ENCODE data around the gene CPLANE1. TPM values are rescaled to one million over a fixed set of nuclear protein-coding genes. Genes with fewer than 3 reads are reported as not detected.
"Not testable (repeated sequence)": the region's sequence is repeated elsewhere in the genome, so short reads cannot be mapped to it uniquely, and the experiment has no call there.

CPLANE1 gene
- total RNA-seq, 1 donor from 2014 or later = 7.7 TPM

GRCh38 chr5:37109338-37109737 lies 139.8 kb downstream of the CPLANE1 start:
- intact Hi-C loops (cut with micrococcal nuclease) = no loop called here
- Mint-ChIP-seq H3K9me3 (peaks cover 19% of the 10 kb centered on the region), H3K4me1 (ENCODE audit: low read depth) (peaks cover 37% of the 10 kb centered on the region), H3K27me3 (ENCODE audit: low read depth) (no peaks in the 10 kb centered on the region), H3K36me3 (ENCODE audit: low read depth) (peaks cover 58% of the 10 kb centered on the region), H3K27ac (no peak overlapping the region), H3K4me3 (ENCODE audit: low read depth) (no peak overlapping the region)
- no peak for DNase-seq (ENCODE audit: low spot score)

- Mint-ChIP-seq H3K9me3 (peaks cover 51% of the 10 kb centered on the region), H3K36me3 (ENCODE audit: low read depth) (peaks cover 78% of the 10 kb centered on the region), H3K4me1 (ENCODE audit: low read depth) (peaks cover 20% of the 10 kb centered on the region), H3K4me3 (ENCODE audit: low read depth) (no peak overlapping the region), H3K27ac (no peak overlapping the region), H3K27me3 (ENCODE audit: low read depth) (no peaks in the 10 kb centered on the region)
- intact Hi-C loops (cut with micrococcal nuclease) = no loop called here
- DNase-seq (ENCODE audit: low spot score) = no peak
Measured at GRCh38 chr5:37103302-37103701, 145.9 kb downstream of the CPLANE1 start.

- H3K27me3 Mint-ChIP-seq (ENCODE audit: low read depth); intact Hi-C loops (cut with micrococcal nuclease); DNase-seq (ENCODE audit: low spot score); H3K4me3 Mint-ChIP-seq (ENCODE audit: low read depth); H3K27ac Mint-ChIP-seq: not testable (repeated sequence)
- peaks cover 25% of the 10 kb centered on the region for H3K4me1 Mint-ChIP-seq (ENCODE audit: low read depth)
- H3K9me3 Mint-ChIP-seq = peaks cover 75% of the 10 kb centered on the region
- peaks cover 77% of the 10 kb centered on the region for H3K36me3 Mint-ChIP-seq (ENCODE audit: low read depth)
Measured at GRCh38 chr5:37099267-37099666, 149.9 kb downstream of the CPLANE1 start.

GRCh38 chr5:37093795-37094194 lies 155.4 kb downstream of the CPLANE1 start:
- H3K4me1 Mint-ChIP-seq (ENCODE audit: low read depth); H3K27ac Mint-ChIP-seq; H3K27me3 Mint-ChIP-seq (ENCODE audit: low read depth); H3K4me3 Mint-ChIP-seq (ENCODE audit: low read depth); intact Hi-C loops (cut with micrococcal nuclease); DNase-seq (ENCODE audit: low spot score): not testable (repeated sequence)
- Mint-ChIP-seq H3K9me3 (peaks cover 41% of the 10 kb centered on the region), H3K36me3 (ENCODE audit: low read depth) (peaks cover 53% of the 10 kb centered on the region)

GRCh38 chr5:37090781-37091180 lies 158.4 kb downstream of the CPLANE1 start:
- H3K36me3 Mint-ChIP-seq (ENCODE audit: low read depth) = peaks cover 30% of the 10 kb centered on the region
- intact Hi-C loops (cut with micrococcal nuclease) = no loop called here
- H3K4me3 Mint-ChIP-seq (ENCODE audit: low read depth) = no peak overlapping the region
- peaks cover 17% of the 10 kb centered on the region for H3K9me3 Mint-ChIP-seq
- H3K27ac Mint-ChIP-seq = no peak overlapping the region
- H3K4me1 Mint-ChIP-seq (ENCODE audit: low read depth) = peaks cover 3% of the 10 kb centered on the region
- H3K27me3 Mint-ChIP-seq (ENCODE audit: low read depth) = no peaks in the 10 kb centered on the region
- no peak for DNase-seq (ENCODE audit: low spot score)

GRCh38 chr5:37090123-37090726 lies 159.0 kb downstream of the CPLANE1 start:
- intact Hi-C loops (cut with micrococcal nuclease) = no loop called here
- no peaks in the 10 kb centered on the region for H3K27me3 Mint-ChIP-seq (ENCODE audit: low read depth)

GRCh38 chr5:37088009-37088408 lies 161.2 kb downstream of the CPLANE1 start:
- no peaks in the 10 kb centered on the region for H3K27me3 Mint-ChIP-seq (ENCODE audit: low read depth)
- H3K27ac Mint-ChIP-seq = no peak overlapping the region
- peaks cover 11% of the 10 kb centered on the region for H3K9me3 Mint-ChIP-seq
- H3K4me1 Mint-ChIP-seq (ENCODE audit: low read depth) = peaks cover 3% of the 10 kb centered on the region
- H3K36me3 Mint-ChIP-seq (ENCODE audit: low read depth) = peaks cover 24% of the 10 kb centered on the region
- intact Hi-C loops (cut with micrococcal nuclease) = no loop called here
- H3K4me3 Mint-ChIP-seq (ENCODE audit: low read depth) = no peak overlapping the region
- no peak for DNase-seq (ENCODE audit: low spot score)

More at GRCh38 chr5:37090123-37090726, 159.0 kb downstream of the CPLANE1 start:
- Mint-ChIP-seq H3K4me1 (ENCODE audit: low read depth) (peaks cover 3% of the 10 kb centered on the region), H3K27ac (no peak overlapping the region), H3K4me3 (ENCODE audit: low read depth) (no peak overlapping the region), H3K36me3 (ENCODE audit: low read depth) (peaks cover 27% of the 10 kb centered on the region), H3K9me3 (peaks cover 17% of the 10 kb centered on the region)
- DNase-seq (ENCODE audit: low spot score) = no peak

- intact Hi-C loops (cut with micrococcal nuclease) = no loop called here
- Mint-ChIP-seq H3K36me3 (ENCODE audit: low read depth) (peaks cover 27% of the 10 kb centered on the region), H3K4me3 (ENCODE audit: low read depth) (no peak overlapping the region), H3K27ac (no peak overlapping the region), H3K9me3 (peaks cover 11% of the 10 kb centered on the region), H3K4me1 (ENCODE audit: low read depth) (peaks cover 3% of the 10 kb centered on the region), H3K27me3 (ENCODE audit: low read depth) (no peaks in the 10 kb centered on the region)
- no peak for DNase-seq (ENCODE audit: low spot score)
Measured at GRCh38 chr5:37086466-37087173, 162.6 kb downstream of the CPLANE1 start.

GRCh38 chr5:37086026-37086425 lies 163.2 kb downstream of the CPLANE1 start:
- H3K27ac Mint-ChIP-seq; H3K4me1 Mint-ChIP-seq (ENCODE audit: low read depth); H3K4me3 Mint-ChIP-seq (ENCODE audit: low read depth); H3K9me3 Mint-ChIP-seq; intact Hi-C loops (cut with micrococcal nuclease); H3K27me3 Mint-ChIP-seq (ENCODE audit: low read depth); DNase-seq (ENCODE audit: low spot score): not testable (repeated sequence)
- H3K36me3 Mint-ChIP-seq (ENCODE audit: low read depth) = peaks cover 27% of the 10 kb centered on the region

GRCh38 chr5:37082977-37083376 lies 166.2 kb downstream of the CPLANE1 start:
- intact Hi-C loops (cut with micrococcal nuclease); DNase-seq (ENCODE audit: low spot score); H3K9me3 Mint-ChIP-seq; H3K4me1 Mint-ChIP-seq (ENCODE audit: low read depth); H3K4me3 Mint-ChIP-seq (ENCODE audit: low read depth); H3K27me3 Mint-ChIP-seq (ENCODE audit: low read depth); H3K27ac Mint-ChIP-seq: not testable (repeated sequence)
- H3K36me3 Mint-ChIP-seq (ENCODE audit: low read depth) = peaks cover 29% of the 10 kb centered on the region

GRCh38 chr5:37080697-37081096 lies 168.5 kb downstream of the CPLANE1 start:
- H3K27ac Mint-ChIP-seq = no peak overlapping the region
- H3K4me3 Mint-ChIP-seq (ENCODE audit: low read depth) = no peak overlapping the region
- no peaks in the 10 kb centered on the region for H3K27me3 Mint-ChIP-seq (ENCODE audit: low read depth)
- intact Hi-C loops (cut with micrococcal nuclease) = no loop called here
- H3K36me3 Mint-ChIP-seq (ENCODE audit: low read depth) = peaks cover 26% of the 10 kb centered on the region
- DNase-seq (ENCODE audit: low spot score) = no peak
- peaks cover 6% of the 10 kb centered on the region for H3K4me1 Mint-ChIP-seq (ENCODE audit: low read depth)
- peaks cover 4% of the 10 kb centered on the region for H3K9me3 Mint-ChIP-seq

GRCh38 chr5:37077146-37077545 lies 172.0 kb downstream of the CPLANE1 start:
- Mint-ChIP-seq H3K9me3 (peaks cover 4% of the 10 kb centered on the region), H3K27ac (no peak overlapping the region), H3K4me1 (ENCODE audit: low read depth) (peaks cover 6% of the 10 kb centered on the region), H3K36me3 (ENCODE audit: low read depth) (peaks cover 14% of the 10 kb centered on the region), H3K27me3 (ENCODE audit: low read depth) (no peaks in the 10 kb centered on the region), H3K4me3 (ENCODE audit: low read depth) (no peak overlapping the region)
- no peak for DNase-seq (ENCODE audit: low spot score)
- intact Hi-C loops (cut with micrococcal nuclease) = no loop called here

GRCh38 chr5:37075399-37075950 lies 173.7 kb downstream of the CPLANE1 start:
- H3K4me3 Mint-ChIP-seq (ENCODE audit: low read depth) = no peak overlapping the region
- peaks cover 2% of the 10 kb centered on the region for H3K4me1 Mint-ChIP-seq (ENCODE audit: low read depth)
- no peak overlapping the region for H3K27ac Mint-ChIP-seq
- peaks cover 4% of the 10 kb centered on the region for H3K9me3 Mint-ChIP-seq
- H3K27me3 Mint-ChIP-seq (ENCODE audit: low read depth) = no peaks in the 10 kb centered on the region
- DNase-seq (ENCODE audit: low spot score) = no peak
- H3K36me3 Mint-ChIP-seq (ENCODE audit: low read depth) = peaks cover 13% of the 10 kb centered on the region
- intact Hi-C loops (cut with micrococcal nuclease) = no loop called here
